TTC549 (cell line): ENCODE measurements around the gene ANKRD17.

Experiments used
- FAIRE-seq: peaks from 2 replicates; lab custom pipeline; 2012; peaks lifted over from hg19 to GRCh38; lab: Jason Lieb, UNC

The ANKRD17 gene

GRCh38 chr4:73103799-73104503 lies 154.6 kb downstream of the ANKRD17 start:
- FAIRE-seq, result no peak

GRCh38 chr4:73099143-73099542 lies 159.5 kb downstream of the ANKRD17 start:
- FAIRE-seq, result no peak

GRCh38 chr4:73098713-73099112 lies 159.9 kb downstream of the ANKRD17 start:
- no peak for FAIRE-seq

GRCh38 chr4:73098016-73098415 lies 160.6 kb downstream of the ANKRD17 start:
- no peak for FAIRE-seq

- FAIRE-seq, result no peak
Measured at GRCh38 chr4:73092868-73093267, 165.7 kb downstream of the ANKRD17 start.

- no peak for FAIRE-seq
Measured at GRCh38 chr4:73090738-73091137, 167.9 kb downstream of the ANKRD17 start.

- FAIRE-seq, result no peak
Measured at GRCh38 chr4:73087871-73088270, 170.7 kb downstream of the ANKRD17 start.

GRCh38 chr4:73086095-73086868 lies 172.3 kb downstream of the ANKRD17 start:
- FAIRE-seq, result no peak

GRCh38 chr4:73080789-73081188 lies 177.8 kb downstream of the ANKRD17 start:
- no peak for FAIRE-seq

- no peak for FAIRE-seq
Measured at GRCh38 chr4:73075832-73076231, 182.8 kb downstream of the ANKRD17 start.

- FAIRE-seq, result no peak
Measured at GRCh38 chr4:73070074-73070390, 188.6 kb downstream of the ANKRD17 start.

- FAIRE-seq, result peak; percentile 86
Measured at GRCh38 chr4:73069338-73070073, 189.1 kb downstream of the ANKRD17 start, which contains the start of gene COX18. COX18 (minus strand) TSS chr4:73069716; CDS start chr4:73069649, 67 bp downstream.

GRCh38 chr4:73068491-73069337 lies 189.9 kb downstream of the ANKRD17 start:
- FAIRE-seq, result no peak

GRCh38 chr4:73067971-73068394 lies 190.6 kb downstream of the ANKRD17 start:
- FAIRE-seq, result no peak

- FAIRE-seq, result no peak
Measured at GRCh38 chr4:73066928-73067327, 191.7 kb downstream of the ANKRD17 start.

- no peak for FAIRE-seq
Measured at GRCh38 chr4:73066445-73066844, 192.2 kb downstream of the ANKRD17 start.

- FAIRE-seq, result no peak
Measured at GRCh38 chr4:73064536-73064935, 194.1 kb downstream of the ANKRD17 start.

GRCh38 chr4:73055241-73055897 lies 203.2 kb downstream of the ANKRD17 start:
- FAIRE-seq, result no peak

GRCh38 chr4:73053974-73054480 lies 204.6 kb downstream of the ANKRD17 start:
- no peak for FAIRE-seq

GRCh38 chr4:73053076-73053475 lies 205.5 kb downstream of the ANKRD17 start:
- FAIRE-seq, result no peak

- FAIRE-seq, result no peak
Measured at GRCh38 chr4:73051625-73052024, 207.0 kb downstream of the ANKRD17 start.
